NCI-H1694 (cell line): ENCODE measurements around the gene RBFOX2.
"Not testable (repeated sequence)": the region's sequence is repeated elsewhere in the genome, so short reads cannot be mapped to it uniquely, and the experiment has no call there.

ENCODE experiments used
- DNase-seq: peaks from one replicate; lab custom pipeline; 2025; lab: John Stamatoyannopoulos, UW

Gene RBFOX2

DNA sequence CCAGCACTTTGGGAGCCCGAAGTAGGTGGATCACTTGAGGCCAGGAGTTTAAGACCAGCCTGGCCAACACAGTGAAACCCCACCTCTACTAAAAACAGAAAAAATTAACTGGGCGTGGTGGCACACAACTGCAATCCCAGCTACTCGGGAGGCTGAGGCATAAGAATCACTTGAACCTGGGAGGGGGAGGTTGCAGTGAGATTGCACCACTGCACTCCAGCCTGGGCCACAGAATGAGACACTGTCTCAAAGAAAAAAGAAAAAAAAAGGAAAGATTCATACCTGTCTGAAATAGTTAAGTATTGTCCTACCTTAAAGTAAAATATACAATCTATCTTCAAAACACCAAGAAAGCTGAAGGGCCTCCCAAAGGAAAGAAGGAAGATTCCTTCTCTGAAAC lies 20.1 kb downstream of the RBFOX2 start:
- no peak for DNase-seq

DNA sequence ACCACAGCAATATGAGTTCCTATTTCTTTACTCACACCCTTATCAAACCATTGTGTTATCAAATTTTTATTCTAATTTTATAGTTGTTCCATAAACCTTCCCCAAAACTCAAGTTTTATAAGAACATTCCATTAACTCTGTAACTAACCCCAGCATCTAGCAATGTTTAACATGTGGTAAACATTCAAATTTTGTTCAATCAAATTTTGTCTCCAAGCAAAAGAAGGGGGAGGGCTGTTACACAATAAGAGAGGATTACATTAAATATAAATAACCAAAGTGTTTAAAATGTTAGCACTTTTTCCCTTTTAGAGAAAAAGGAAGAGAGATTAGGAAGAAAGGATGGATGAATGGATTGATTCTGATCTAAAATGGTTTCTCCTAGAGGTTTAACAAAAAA lies 20.5 kb downstream of the RBFOX2 start:
- DNase-seq: no peak

DNA sequence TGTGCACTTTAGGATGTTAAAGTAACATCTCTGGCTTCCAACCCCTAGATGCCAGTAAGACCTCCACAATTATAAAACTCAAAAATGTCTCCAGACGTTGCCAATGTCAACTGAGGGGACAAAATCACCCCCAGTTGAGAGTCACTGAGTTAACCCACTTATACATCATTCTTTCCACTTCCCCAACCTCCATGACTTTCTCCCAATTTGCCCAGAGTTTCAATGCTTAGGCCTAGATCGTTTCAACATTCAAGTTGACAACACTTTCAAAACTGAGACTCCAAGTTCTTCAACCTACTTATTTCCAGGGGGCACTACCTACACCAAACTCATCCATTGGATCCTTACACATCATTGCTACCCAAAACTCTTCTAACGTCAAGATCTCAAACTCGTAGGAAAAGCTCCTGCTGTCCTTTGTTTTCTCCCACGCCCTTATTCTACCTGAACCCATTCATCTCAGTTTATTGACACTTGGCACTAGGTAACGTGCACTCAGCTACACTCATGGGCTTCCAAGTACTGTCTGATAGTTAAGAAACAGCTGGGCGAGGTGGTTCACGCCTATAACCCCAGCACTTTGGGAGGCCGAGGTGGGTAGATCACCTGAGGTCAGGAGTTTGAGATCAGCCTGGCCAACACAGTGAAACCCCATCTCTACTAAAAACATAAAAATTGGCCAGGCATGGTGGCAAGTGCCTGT lies 24.5 kb downstream of the RBFOX2 start:
- no peak for DNase-seq

DNA sequence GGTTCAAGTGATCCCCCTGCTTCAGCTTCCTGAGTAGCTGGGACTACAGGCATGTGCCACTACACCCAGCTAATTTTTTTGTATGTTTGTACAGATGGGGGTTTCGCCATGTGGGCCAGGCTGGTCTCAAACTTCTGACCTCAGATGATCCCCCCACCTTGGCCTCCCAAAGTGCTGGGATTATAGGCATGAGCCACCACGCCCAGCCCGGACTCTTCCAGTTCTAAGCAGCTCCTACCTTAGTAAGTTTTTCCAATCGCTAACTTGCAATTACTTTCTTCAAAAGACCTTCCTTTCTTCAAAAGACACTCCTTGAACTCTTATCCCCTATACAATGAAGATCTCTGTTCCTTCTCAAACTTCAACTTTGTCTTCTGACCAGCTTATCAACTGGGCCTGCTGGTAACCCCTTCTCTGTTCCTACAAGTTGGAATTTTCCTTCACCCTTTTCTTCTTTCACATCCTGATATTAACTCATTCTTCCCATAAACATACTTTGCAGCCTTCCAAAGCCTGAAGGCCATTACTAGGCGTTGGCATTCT lies 25.8 kb downstream of the RBFOX2 start:
- DNase-seq: no peak

DNA sequence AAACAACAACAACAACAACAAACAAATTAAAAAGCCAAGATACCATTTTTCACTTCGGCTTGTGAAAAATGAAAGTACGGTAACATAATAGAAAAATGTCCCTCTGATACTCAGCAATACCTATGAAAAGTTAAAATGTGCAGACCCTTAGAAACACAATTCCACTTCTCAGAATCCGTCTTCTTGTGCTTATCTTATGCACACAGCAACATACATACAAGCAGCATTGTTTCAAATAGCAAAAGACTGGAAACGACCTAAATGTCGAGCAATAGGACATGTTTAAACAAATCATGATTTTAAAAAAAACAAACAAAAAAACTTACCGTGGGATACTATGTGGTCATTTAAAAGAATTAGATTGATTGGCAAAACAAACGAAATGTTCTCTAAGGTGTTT lies 26.5 kb downstream of the RBFOX2 start:
- no peak for DNase-seq

DNA sequence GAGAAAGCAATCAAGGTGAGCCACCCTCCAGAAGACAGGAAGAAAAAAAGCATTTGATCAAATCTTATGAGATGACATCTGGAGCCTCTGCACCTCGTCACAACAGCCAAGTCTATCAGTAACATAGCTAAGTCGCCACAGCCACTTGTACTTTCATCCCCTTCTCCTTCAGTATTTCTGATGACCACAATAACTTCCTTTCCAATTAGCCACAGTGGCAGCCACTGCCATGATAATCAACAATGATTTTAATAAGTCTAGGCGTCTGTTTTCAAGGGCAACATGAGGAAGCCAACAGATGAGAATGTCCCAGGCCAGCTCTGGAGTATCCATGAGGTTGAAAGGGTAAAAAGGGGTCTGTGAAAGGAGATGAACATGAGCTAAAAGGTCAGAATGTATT lies 29.9 kb downstream of the RBFOX2 start:
- no peak for DNase-seq

DNA sequence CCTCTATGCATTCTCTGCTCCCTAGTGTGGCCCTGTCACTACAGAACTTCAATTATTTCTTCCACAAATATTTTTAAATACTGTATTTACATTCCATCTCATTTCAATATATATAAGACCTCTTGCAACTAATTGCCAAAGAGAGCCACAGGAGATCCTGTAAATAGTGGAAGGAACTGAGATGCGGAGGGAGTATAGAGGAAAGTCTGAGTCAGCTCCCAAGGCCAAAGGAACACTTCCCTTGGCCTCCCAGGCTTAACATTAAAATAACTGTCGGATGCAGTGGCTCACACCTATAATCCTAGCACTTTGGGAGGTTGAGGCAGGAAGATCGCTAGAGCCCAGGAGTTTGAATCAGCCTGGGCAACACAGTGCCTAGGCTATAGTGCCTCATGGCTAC lies 31.2 kb downstream of the RBFOX2 start:
- DNase-seq: no peak

DNA sequence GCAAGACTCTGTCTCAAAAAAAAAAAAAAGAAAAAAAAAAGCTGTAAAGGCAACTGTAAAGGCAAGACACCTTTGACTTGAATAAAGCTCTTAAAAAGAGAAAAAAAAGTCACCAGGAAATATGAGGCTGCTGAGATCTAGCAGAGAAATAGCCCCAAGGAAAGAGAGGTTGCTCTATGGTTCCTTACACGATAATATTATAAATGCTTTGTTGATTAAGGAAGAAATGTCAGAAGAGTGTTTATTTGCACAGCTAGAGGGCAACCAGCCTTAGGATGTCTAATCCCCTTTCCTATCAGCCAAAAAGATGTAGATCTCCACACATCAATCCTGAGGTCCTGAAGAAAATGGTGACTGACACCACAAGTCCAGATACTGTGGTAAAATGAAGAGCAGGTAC lies 32.0 kb downstream of the RBFOX2 start:
- DNase-seq: no peak

DNA sequence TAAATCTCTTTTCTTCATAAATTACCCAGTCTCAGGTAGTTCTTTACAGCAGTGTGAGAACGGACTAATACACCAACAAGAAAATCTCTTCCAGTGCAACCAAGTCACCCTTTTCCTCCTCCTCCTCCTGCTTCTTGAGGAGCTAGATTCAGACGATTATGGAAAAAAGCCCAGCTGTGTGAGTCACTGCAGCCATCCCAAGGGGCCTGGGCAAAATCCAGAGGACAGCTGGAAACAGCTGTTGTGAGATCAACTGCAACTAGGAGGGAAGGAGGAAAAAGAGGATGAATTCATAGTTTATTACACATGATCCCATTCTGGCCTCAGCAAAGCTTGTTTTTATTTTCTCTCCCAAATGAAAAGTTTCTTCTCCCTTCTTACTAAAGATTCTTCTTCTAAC lies 32.9 kb downstream of the RBFOX2 start:
- no peak for DNase-seq

DNA sequence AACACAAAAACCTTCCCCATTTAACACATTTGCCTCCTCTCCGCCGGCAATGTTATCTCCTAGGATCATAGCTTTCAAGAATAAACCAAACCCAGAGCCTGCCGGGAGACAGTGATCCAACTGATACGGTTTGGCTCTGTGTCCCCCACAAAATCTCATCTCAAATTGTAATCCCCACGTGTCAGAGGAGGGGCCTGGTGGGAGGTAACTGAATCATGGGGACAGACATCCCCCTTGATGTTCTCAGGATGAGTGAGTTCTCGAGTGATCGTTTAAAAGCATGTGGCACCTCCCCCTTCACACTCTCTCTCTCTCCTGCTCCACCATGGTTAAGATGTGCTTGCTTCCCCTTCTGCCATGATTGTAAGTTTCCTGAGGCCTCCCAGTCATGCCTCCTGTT lies 33.3 kb downstream of the RBFOX2 start:
- DNase-seq: no peak

DNA sequence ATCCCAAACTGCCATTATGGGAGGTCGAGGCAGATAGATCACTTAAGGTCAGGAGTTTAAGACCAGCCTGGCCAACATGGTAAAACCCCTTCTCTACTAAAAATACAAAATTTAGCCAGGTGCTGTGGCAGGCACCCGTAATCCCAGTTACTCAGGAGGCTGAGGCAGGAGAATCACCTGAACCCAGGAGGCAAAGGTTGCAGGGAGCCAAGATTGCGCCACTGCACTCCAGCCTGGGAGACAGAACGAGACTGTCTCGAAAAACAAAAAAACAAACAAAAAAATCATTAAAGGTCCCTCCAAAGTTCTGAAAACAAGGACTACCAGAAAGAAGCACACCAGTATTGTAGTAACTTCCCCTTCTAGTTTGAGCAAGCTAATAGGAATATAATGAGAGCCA lies 34.9 kb downstream of the RBFOX2 start:
- not testable (repeated sequence) for DNase-seq

DNA sequence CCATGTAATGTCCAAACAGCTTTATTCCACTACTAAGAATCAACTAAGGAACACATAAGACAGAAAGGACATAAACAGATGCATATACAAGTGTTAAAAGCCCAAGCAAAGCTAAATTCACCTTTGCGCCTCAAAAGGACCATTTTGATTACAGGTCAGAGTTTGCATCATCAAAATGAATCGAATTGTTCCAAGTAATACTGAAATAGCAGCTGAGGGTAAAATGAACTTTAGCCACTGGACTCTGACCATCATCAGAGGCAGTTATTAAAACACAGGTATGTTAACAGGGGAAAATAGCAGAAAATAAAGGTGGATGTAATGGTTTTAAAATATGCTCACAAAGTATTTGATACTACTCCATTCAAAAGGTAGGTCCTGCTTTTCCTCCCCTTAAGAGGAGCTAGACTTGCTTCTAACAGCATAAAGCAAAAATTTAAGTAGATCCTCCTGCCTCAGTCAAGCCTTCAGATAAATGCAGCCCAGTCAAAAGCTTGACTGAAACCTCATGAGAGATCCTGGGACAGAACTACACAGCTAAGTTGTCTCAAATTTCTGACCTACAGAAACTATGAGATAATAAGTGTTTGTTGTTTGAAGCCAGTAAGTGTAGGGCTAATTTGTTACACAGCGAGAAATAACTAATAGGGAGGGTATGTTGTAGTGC lies 35.4 kb downstream of the RBFOX2 start:
- DNase-seq: no peak

DNA sequence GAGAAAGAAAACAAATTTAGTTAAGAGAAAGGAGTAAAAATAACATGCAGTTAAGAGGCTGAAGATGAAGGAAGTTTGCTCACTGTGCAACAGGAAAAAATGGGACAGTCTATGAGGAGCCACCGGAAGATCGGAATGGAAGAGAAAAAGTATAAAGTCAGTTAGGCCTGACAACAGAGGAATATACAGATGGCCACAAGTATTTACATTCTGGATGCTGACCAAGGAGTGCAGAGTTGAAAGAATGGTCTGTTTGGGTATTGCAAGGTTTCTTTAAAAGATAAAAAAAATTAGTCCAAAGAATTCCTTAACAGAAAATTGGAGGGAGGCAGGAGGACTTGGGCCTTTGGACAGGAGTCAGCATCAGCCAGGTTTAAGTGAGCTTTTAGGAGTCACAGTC lies 37.5 kb downstream of the RBFOX2 start:
- no peak for DNase-seq

DNA sequence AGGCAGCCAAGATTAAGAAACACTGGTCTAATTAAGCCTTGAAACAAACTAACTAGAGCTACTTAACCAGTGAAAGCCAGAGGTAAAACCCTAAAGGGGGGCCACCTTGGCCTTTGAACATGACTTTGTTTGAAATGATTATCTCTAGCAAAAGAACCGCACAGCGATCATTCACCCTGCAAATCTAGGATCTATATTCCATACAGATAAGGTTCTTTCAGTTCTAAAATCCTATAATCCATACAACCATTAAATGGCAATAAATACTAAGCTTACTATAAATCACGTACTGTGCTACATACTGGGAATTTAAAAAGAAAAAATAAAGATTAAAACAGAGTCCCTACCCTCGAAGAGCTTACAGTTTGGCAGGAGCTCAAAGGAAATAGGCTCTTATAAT lies 40.6 kb downstream of the RBFOX2 start:
- DNase-seq: no peak

DNA sequence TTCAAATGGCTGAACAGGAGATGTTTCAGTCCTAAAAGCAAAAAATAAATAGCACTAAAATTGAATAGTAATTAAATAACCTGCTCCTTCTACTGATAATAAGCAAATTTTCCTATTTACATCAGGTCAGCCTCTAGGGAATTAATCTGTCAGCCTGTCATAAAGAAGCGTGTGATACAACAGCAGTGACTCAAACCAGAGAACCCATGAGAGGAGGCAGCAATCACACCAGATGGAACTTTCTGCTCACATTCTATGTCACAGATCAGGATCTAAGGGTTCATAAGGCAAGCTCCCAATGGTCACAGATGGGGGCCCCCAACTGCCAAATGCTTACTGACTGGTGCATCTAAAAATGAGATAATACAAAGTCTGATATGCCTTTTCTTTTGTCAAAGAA lies 41.1 kb downstream of the RBFOX2 start:
- DNase-seq: peak; percentile 11

DNA sequence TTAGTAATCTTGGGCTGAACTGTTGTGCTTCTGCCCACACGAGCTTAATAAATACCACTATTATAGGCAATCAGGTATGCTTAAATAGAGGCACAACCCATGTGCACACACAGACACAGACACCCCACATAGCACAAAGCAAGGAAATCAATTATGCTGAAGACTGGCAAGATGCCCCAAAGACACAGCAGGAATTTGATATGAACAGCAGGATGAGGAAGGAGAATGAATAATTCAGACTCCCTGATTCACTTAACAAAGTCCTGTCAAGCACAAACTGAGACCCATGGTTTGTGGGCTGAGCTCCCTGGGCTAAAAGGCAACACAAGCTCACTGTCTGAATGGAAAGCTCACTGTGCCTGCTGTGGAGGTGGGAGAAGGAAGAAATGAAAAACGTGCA lies 42.5 kb downstream of the RBFOX2 start:
- DNase-seq: no peak

DNA sequence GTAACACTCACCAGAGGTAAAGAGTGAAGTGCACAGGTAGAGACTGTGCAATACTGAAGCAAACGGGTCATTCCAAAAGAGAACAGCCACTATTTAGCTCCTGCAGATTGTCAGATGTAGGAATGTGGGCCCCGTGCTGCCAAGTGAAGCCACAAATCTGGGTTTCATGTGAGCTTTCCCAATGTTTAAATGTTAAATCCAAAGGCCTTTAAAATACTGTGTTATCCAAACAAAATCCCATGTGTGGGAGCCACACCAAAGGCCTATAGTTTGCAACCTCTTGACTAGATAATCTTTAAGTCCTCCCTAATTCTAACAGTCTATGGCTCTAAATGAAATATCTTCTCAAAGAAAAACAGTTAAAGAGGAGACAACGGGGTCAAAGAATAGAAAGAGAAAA lies 43.3 kb downstream of the RBFOX2 start:
- DNase-seq: no peak

DNA sequence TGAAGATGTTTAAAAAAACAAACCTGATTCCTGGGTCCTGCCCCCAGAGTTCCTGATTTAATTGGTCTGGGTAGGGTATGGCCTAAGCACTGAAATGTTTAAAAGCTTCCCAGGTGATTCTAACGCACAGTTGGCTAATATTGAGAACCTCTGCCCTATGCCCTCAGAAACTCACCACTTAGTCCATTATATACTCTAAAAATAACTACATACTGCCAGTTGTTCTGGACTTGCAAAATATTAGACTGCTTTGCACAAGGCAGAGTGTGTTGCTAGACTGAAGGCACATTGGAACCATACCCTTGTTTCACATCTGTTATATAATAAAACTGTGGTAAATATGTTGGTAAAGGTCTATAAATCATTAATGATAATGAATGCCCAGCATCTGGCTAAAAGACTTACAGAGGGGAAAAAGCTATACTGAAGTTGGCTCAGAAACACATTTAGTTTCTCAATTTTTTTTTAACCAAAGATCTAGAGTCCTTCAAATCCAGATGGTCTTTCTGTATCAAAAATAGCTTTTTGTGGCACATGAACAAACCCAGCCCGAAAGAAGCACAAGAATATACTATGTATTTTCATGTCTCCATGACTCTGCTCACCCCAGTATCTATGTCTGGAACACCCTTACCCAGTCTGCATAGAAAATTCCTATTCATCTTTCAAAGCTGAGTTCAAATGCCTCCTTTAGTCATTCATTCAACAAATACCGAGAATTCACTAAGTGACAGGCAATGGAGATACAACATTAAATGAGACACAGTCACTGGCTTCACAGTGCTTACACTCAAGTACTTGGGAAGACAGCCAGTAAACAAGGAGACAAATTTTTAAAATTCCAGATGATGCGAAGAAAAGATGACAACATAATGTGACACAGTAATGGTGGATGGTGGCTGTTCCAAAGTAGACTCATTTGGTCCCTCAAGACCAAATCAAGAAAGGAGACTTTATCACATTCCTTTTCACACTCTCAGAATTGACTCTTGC lies 44.1 kb downstream of the RBFOX2 start:
- peak; percentile 7 for DNase-seq

DNA sequence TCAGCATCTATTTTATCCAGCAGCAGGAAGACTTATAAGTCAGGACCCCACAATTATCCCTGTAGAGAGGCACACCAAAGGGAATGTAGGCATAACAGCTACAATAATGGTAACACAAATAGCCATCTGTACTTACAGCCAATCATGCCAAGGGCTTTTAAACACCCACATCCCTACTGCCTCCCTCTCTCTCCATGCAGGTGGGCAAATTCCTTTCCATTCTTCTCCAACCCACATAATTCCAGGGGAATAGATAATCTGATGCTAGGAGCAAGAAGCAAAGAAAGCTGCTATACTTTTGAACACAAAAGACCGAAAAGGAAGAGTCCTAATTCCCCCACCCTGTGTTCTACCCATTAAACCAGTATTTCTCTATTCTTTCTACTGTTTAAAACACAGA lies 46.7 kb downstream of the RBFOX2 start:
- no peak for DNase-seq

DNA sequence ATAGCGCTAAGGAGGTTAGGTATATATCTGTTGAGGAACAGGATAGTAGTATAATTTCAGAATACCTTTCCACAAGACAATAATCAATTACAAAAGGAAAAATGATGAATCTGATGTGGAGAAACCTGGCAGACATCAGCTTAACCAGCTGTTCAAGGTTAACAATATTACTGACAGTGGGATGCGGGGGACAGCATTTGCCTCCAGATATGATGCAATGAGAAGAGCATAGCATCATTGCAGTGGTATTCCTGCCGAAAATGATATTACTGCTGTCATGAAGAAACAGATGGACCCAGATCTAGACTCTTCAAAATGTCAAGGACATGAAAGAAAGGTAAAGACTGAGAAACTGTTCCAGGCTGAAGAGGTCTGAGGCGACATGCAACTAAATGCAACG lies 49.7 kb downstream of the RBFOX2 start:
- no peak for DNase-seq

DNA sequence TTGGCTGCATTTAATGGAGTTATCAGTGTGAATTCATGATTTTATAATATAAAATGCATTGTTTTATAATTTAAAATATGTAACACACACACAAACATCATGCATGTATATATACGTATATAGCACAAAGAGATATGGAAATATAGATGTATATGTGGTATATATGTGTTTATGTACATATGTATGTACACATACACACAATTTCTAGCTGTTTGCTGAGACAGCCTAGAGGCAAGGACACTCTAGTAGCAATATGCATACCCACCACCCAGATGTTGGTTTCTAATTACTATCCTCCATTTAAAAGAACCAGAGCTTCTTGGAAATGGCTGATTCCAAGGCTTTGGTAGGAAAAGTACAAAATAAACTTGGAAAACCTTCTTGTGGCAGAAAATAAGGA lies 50.4 kb downstream of the RBFOX2 start:
- DNase-seq: no peak

DNA sequence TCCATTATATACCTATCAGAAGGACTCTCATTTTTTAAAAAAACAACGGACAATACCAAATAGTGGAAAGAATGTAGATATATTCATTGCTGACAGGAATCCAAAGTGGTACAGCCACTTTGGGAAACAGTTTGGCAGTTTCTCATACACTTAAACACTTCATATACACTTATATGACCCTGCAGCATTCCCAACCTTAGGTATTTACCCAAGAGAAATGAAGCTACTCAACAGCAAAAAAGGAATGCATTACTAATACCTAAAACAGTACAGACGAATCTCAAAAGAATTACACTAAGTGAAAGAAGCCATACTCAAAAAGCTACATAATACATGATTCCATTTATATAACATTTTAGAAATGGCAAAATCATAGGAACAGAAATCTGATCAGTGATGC lies 51.5 kb downstream of the RBFOX2 start:
- no peak for DNase-seq

DNA sequence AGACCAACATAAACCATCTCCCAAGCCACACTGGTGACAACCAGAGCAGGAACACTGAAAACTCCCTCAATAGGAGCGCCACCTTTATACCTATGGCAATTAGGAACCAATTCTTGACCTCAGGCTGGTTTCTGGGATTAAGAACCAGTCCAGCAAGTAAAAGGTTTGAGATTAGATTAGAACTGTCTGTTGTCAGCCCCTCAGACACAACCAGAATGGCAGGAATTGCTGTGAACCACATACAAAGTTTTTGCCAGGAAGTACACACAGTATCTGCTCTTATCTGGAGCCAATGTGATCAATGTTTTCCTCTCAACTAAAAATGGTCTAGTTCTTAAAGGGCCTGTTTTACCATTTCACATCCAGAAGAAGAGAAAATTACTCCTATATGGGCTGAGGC lies 55.2 kb downstream of the RBFOX2 start:
- DNase-seq: no peak
